ENCODE measurements around the gene BAIAP2.

The BAIAP2 gene

GRCh38 chr17:81123052-81124048, 88.4 kb downstream of the BAIAP2 start:
- Histone ChIP-seq H3K4me1 (peaks cover 0 to 35% (median 20%) of the 10 kb centered on the region in 10 experiments; a peak in 11 of 20 replicates), H3K4me3 (no peak overlapping the region), H3K9ac (no peak overlapping the region), H3K9me3 (replicated peaks in 1 of 11) (no peaks in the 10 kb centered on the region), H3K27ac (no peak overlapping the region), H3K36me3 (no peaks in the 10 kb centered on the region; a peak in 2 of 22 replicates), H3K27me3 (peaks cover 3 to 12% (median 6%) of the 10 kb centered on the region in 11 experiments; a peak in 16 of 22 replicates), H4K20me1 (peaks cover 0 to 46% (median 0%) of the 10 kb centered on the region in 11 experiments; a peak in 6 of 22 replicates), H3K4me2 (no peak overlapping the region)
- TF ChIP-seq Cebpa-rat (IDR thresholded peaks at IDR 0.05), result no peak

GRCh38 chr17:81124377-81124776, 89.4 kb downstream of the BAIAP2 start:
- Histone ChIP-seq H3K4me2 (no peak overlapping the region), H4K20me1 (peaks cover 0 to 55% (median 0%) of the 10 kb centered on the region in 11 experiments; a peak in 5 of 22 replicates), H3K27ac (no peak overlapping the region), H3K4me1 (peaks cover 0 to 33% (median 14%) of the 10 kb centered on the region in 10 experiments; a peak in 12 of 20 replicates), H3K36me3 (no peaks in the 10 kb centered on the region; a peak in 2 of 22 replicates), H3K4me3 (no peak overlapping the region), H3K27me3 (peaks cover 0 to 2% (median 0%) of the 10 kb centered on the region in 11 experiments; a peak in 1 of 22 replicates), H3K9me3 (replicated peaks in 1 of 11) (no peaks in the 10 kb centered on the region), H3K9ac (no peak overlapping the region)
- no peak for TF ChIP-seq Cebpa-rat (IDR thresholded peaks at IDR 0.05)

GRCh38 chr17:81125573-81126081, 90.7 kb downstream of the BAIAP2 start:
- Histone ChIP-seq H4K20me1 (peaks cover 0 to 53% (median 0%) of the 10 kb centered on the region in 11 experiments; a peak in 5 of 22 replicates), H3K27me3 (no peaks in the 10 kb centered on the region), H3K4me2 (no peak overlapping the region), H3K4me3 (no peak overlapping the region), H3K9ac (no peak overlapping the region), H3K4me1 (peaks cover 0 to 41% (median 21%) of the 10 kb centered on the region in 10 experiments; a peak in 13 of 20 replicates), H3K27ac (no peak overlapping the region), H3K36me3 (no peaks in the 10 kb centered on the region; a peak in 2 of 22 replicates), H3K9me3 (replicated peaks in 1 of 11) (no peaks in the 10 kb centered on the region)
- no peak for TF ChIP-seq Cebpa-rat (IDR thresholded peaks at IDR 0.05)

- Histone ChIP-seq H3K27ac (no peak overlapping the region), H4K20me1 (peaks cover 0 to 53% (median 0%) of the 10 kb centered on the region in 11 experiments; a peak in 5 of 22 replicates), H3K4me3 (no peak overlapping the region), H3K4me2 (peak overlapping the region in 5 of 11 experiments; percentile 15 to 51 (median 31); a peak in 7 of 22 replicates), H3K27me3 (no peaks in the 10 kb centered on the region), H3K4me1 (peaks cover 0 to 41% (median 21%) of the 10 kb centered on the region in 10 experiments; a peak in 13 of 20 replicates), H3K36me3 (no peaks in the 10 kb centered on the region; a peak in 2 of 22 replicates), H3K9ac (peak overlapping the region in 1 of 11 experiments; percentile 41; a peak in 1 of 22 replicates), H3K9me3 (replicated peaks in 1 of 11) (no peaks in the 10 kb centered on the region)
- no peak for TF ChIP-seq Cebpa-rat (IDR thresholded peaks at IDR 0.05)
Measured at GRCh38 chr17:81126281-81127132, 91.6 kb downstream of the BAIAP2 start.

- peaks cover 0 to 43% (median 21%) of the 10 kb centered on the region in 10 experiments; a peak in 13 of 20 replicates for H3K4me1 ChIP-seq
- H3K36me3 ChIP-seq, result no peaks in the 10 kb centered on the region; a peak in 2 of 22 replicates
- peak overlapping the region in 6 of 11 experiments; percentile 30 to 59 (median 44); a peak in 10 of 22 replicates for H3K4me2 ChIP-seq
- H3K9ac ChIP-seq, result peak overlapping the region in 1 of 11 experiments; percentile 29; a peak in 1 of 22 replicates
- TF ChIP-seq Cebpa-rat (IDR thresholded peaks at IDR 0.05), result no peak
- no peak overlapping the region for H3K27ac ChIP-seq
- no peaks in the 10 kb centered on the region for H3K9me3 ChIP-seq (replicated peaks in 1 of 11)
- peaks cover 0 to 55% (median 0%) of the 10 kb centered on the region in 11 experiments; a peak in 5 of 22 replicates for H4K20me1 ChIP-seq
- H3K4me3 ChIP-seq, result no peak overlapping the region
- no peaks in the 10 kb centered on the region for H3K27me3 ChIP-seq
Measured at GRCh38 chr17:81127133-81127455, 92.1 kb downstream of the BAIAP2 start.

- no peak overlapping the region for H3K4me3 ChIP-seq
- no peaks in the 10 kb centered on the region for H3K36me3 ChIP-seq
- peaks cover 0 to 55% (median 0%) of the 10 kb centered on the region in 11 experiments; a peak in 5 of 22 replicates for H4K20me1 ChIP-seq
- peak overlapping the region in 6 of 11 experiments; percentile 30 to 59 (median 44); a peak in 10 of 22 replicates for H3K4me2 ChIP-seq
- TF ChIP-seq Cebpa-rat (IDR thresholded peaks at IDR 0.05), result no peak
- no peak overlapping the region for H3K27ac ChIP-seq
- H3K9ac ChIP-seq, result peak overlapping the region in 1 of 11 experiments; percentile 29; a peak in 1 of 22 replicates
- H3K27me3 ChIP-seq, result no peaks in the 10 kb centered on the region
- no peaks in the 10 kb centered on the region for H3K9me3 ChIP-seq (replicated peaks in 1 of 11)
- peaks cover 0 to 49% (median 21%) of the 10 kb centered on the region in 10 experiments; a peak in 13 of 20 replicates for H3K4me1 ChIP-seq
Measured at GRCh38 chr17:81127526-81128177, 92.7 kb downstream of the BAIAP2 start.

GRCh38 chr17:81128338-81128737, 93.4 kb downstream of the BAIAP2 start:
- Histone ChIP-seq H3K4me3 (no peak overlapping the region), H3K4me2 (peak overlapping the region in 3 of 11 experiments; percentile 12 to 69 (median 59); a peak in 4 of 22 replicates), H3K9me3 (replicated peaks in 1 of 11) (no peaks in the 10 kb centered on the region), H3K9ac (no peak overlapping the region), H3K27ac (no peak overlapping the region), H4K20me1 (peaks cover 0 to 55% (median 0%) of the 10 kb centered on the region in 11 experiments; a peak in 6 of 22 replicates), H3K36me3 (no peaks in the 10 kb centered on the region), H3K27me3 (no peaks in the 10 kb centered on the region), H3K4me1 (peaks cover 0 to 50% (median 21%) of the 10 kb centered on the region in 10 experiments; a peak in 13 of 20 replicates)
- TF ChIP-seq Cebpa-rat (IDR thresholded peaks at IDR 0.05), result no peak

GRCh38 chr17:81128774-81129173, 93.8 kb downstream of the BAIAP2 start:
- Histone ChIP-seq H3K36me3 (no peaks in the 10 kb centered on the region), H3K27ac (no peak overlapping the region), H3K4me1 (peaks cover 0 to 55% (median 22%) of the 10 kb centered on the region in 10 experiments; a peak in 14 of 20 replicates), H3K4me2 (peak overlapping the region in 2 of 11 experiments; percentile 59 to 69; a peak in 4 of 22 replicates), H3K4me3 (no peak overlapping the region), H3K27me3 (no peaks in the 10 kb centered on the region), H3K9ac (no peak overlapping the region), H4K20me1 (peaks cover 0 to 58% (median 0%) of the 10 kb centered on the region in 11 experiments; a peak in 7 of 22 replicates), H3K9me3 (replicated peaks in 1 of 11) (no peaks in the 10 kb centered on the region)
- no peak for TF ChIP-seq Cebpa-rat (IDR thresholded peaks at IDR 0.05)
